Left hindlimb (tissue), 1 donor: ENCODE data around the gene RASSF9.

Source experiments
- DNase-seq: peaks from one replicate; pipeline ENCODE4 v3.0.0-alpha.2; 2018

The RASSF9 gene

GRCh38 chr12:85836197-85837090 lies at the start of gene RASSF9:
TSS of gene RASSF9 (minus strand) at chr12:85836409. CDS start at chr12:85836201, 208 bp downstream.
- DNase-seq, result peak; percentile 59

GRCh38 chr12:85883763-85884162 lies 47.6 kb upstream of the RASSF9 start:
- DNase-seq, result no peak

- DNase-seq, result no peak
Measured at GRCh38 chr12:85877459-85877858, 41.2 kb upstream of the RASSF9 start.

GRCh38 chr12:85874031-85874461 lies 37.8 kb upstream of the RASSF9 start, which contains the start of gene NTS:
TSS of gene NTS (plus strand) at chr12:85874295. CDS start at chr12:85874404, 109 bp downstream.
- DNase-seq, result no peak

GRCh38 chr12:85872497-85873091 lies 36.4 kb upstream of the RASSF9 start:
- no peak for DNase-seq

- no peak for DNase-seq
Measured at GRCh38 chr12:85866986-85867776, 31.0 kb upstream of the RASSF9 start.

- DNase-seq, result no peak
Measured at GRCh38 chr12:85865890-85866289, 29.7 kb upstream of the RASSF9 start.

- DNase-seq, result no peak
Measured at GRCh38 chr12:85856966-85857365, 20.8 kb upstream of the RASSF9 start.

GRCh38 chr12:85855305-85855704 lies 19.1 kb upstream of the RASSF9 start:
- DNase-seq, result no peak

GRCh38 chr12:85849344-85849743 lies 13.1 kb upstream of the RASSF9 start:
- DNase-seq, result no peak

GRCh38 chr12:85843606-85844310 lies 7.5 kb upstream of the RASSF9 start:
- DNase-seq, result no peak

- DNase-seq, result no peak
Measured at GRCh38 chr12:85835426-85836196, 598 bp downstream of the RASSF9 start.

GRCh38 chr12:85834378-85834777 lies 1.8 kb downstream of the RASSF9 start:
- no peak for DNase-seq

GRCh38 chr12:85833579-85833978 lies 2.6 kb downstream of the RASSF9 start:
- DNase-seq, result no peak

GRCh38 chr12:85831327-85831990 lies 4.8 kb downstream of the RASSF9 start:
- DNase-seq, result no peak

- no peak for DNase-seq
Measured at GRCh38 chr12:85829391-85829790, 6.8 kb downstream of the RASSF9 start.

- no peak for DNase-seq
Measured at GRCh38 chr12:85828576-85828975, 7.6 kb downstream of the RASSF9 start.

GRCh38 chr12:85825746-85826145 lies 10.5 kb downstream of the RASSF9 start:
- no peak for DNase-seq

GRCh38 chr12:85823436-85824180 lies 12.6 kb downstream of the RASSF9 start:
- DNase-seq, result no peak

GRCh38 chr12:85821759-85822158 lies 14.4 kb downstream of the RASSF9 start:
- no peak for DNase-seq
